PC-9 (cell line): ENCODE data around the gene TMEM272. TPM values are rescaled to one million over a fixed set of nuclear protein-coding genes. Genes with fewer than 3 reads are reported as not detected.
A peak's percentile ranks its signal among the peaks of the same experiment; 100 is the strongest.

Source experiments
- BruUV-seq: library from RNA; stranded (reverse); fragments of 400-500 nt; replicated peaks from 2 replicates; lab custom pipeline; 2021; lab: Mats Ljungman, UMichigan
- CTCF ChIA-PET: fragments of 300-600 bp; sonication (Branson Sonifier 250); formaldehyde crosslinking; loops from one replicate; lab custom pipeline; 2022; ENCODE audit warnings: antibody characterized with exemption; lab: Charles Lee
- POLR2A ChIA-PET: fragments of 300-600 bp; sonication (Branson Sonifier 250); formaldehyde crosslinking; loops from one replicate; lab custom pipeline; 2022; ENCODE audit warnings: antibody characterized with exemption; ENCODE audit not compliant: unreplicated experiment; lab: Charles Lee
- DNase-seq, 2 experiments: peaks; one replicate each; pipeline versions ENCODE4 v3.0.0 to v3.0.0-alpha.2; 2015 to 2022; ENCODE audit warnings: mixed read lengths in 1 of 2
- H2AFZ ChIP-seq: fragments of 200-600 bp; sonication (generic); 2 replicates; pipeline ENCODE4 v1.8.1; 2017; ENCODE audit warnings: antibody characterized with exemption
- H3F3A ChIP-seq: fragments of 200-600 bp; sonication (generic); 2 replicates; pipeline ENCODE4 v1.8.1; 2017; ENCODE audit warnings: antibody characterized with exemption, mild to moderate bottlenecking, low read depth; ENCODE audit not compliant: insufficient read depth
- H3K27ac ChIP-seq: fragments of 200-600 bp; sonication (generic); 2 replicates; pipeline ENCODE4 v1.6.1; 2016; ENCODE audit warnings: mixed run types
- H3K27me3 ChIP-seq: fragments of 200-600 bp; sonication (generic); 2 replicates; pipeline ENCODE4 v1.6.1; 2016; ENCODE audit warnings: low read depth, mixed run types; ENCODE audit not compliant: insufficient read depth
- H3K36me3 ChIP-seq: fragments of 200-600 bp; sonication (generic); 2 replicates; pipeline ENCODE4 v1.6.1; 2016; ENCODE audit warnings: low read depth, mixed run types
- H3K4me1 ChIP-seq: fragments of 200-600 bp; sonication (generic); replicated peaks from 2 replicates; pipeline ENCODE4 v1.6.1; 2016; ENCODE audit warnings: mixed run types; ENCODE audit not compliant: insufficient read depth
- H3K4me2 ChIP-seq: fragments of 200-600 bp; sonication (generic); 2 replicates; pipeline ENCODE4 v1.6.1; 2017; ENCODE audit warnings: mixed run types
- H3K4me3 ChIP-seq: fragments of 200-600 bp; sonication (generic); 2 replicates; pipeline ENCODE4 v1.6.1; 2016; ENCODE audit warnings: mixed run types
- H3K79me2 ChIP-seq: fragments of 200-600 bp; sonication (generic); 2 replicates; pipeline ENCODE4 v1.6.1; 2017; ENCODE audit warnings: low read depth, mixed run types
- H3K9me2 ChIP-seq: fragments of 200-600 bp; sonication (generic); 2 replicates; pipeline ENCODE4 v1.8.1; 2017; ENCODE audit warnings: mild to moderate bottlenecking; ENCODE audit not compliant: insufficient read depth
- H3K9me3 ChIP-seq: fragments of 200-600 bp; sonication (generic); 2 replicates; pipeline ENCODE4 v1.8.1; 2016; ENCODE audit warnings: low read depth; ENCODE audit not compliant: insufficient read depth
- H4K20me1 ChIP-seq: fragments of 200-600 bp; sonication (generic); 2 replicates; pipeline ENCODE4 v1.8.1; 2017; ENCODE audit not compliant: insufficient read depth
- EZH2 ChIP-seq: fragments of 200-600 bp; sonication (generic); IDR thresholded peaks from 2 replicates; pipeline ENCODE4 v1.8.0; 2017; ENCODE audit warnings: antibody characterized with exemption, low read depth
- intact Hi-C: fragments of 100-400 bp; cut with micrococcal nuclease; formaldehyde crosslinking; loops from one replicate; pipeline ENCODE4 v1.10.0; 2022; ENCODE audit not compliant: unreplicated experiment
- total RNA-seq: library from RNA; stranded (reverse); gene quantifications from 2 replicates; pipeline ENCODE4 v1.2.3, GENCODE V29; 2021
- TF ChIP-seq, protein P1 (sequence below): fragments of 200-600 bp; sonication (generic); conservative IDR thresholded peaks from 2 replicates; pipeline ENCODE4 v1.6.1; 2017; ENCODE audit warnings: mixed run types, antibody characterized with exemption, mild to moderate bottlenecking, moderate library complexity

Gene TMEM272
- total RNA-seq, 1 experiment from 2014 or later: not detected

GRCh38 chr13:51773515-51773914 is 71.5 kb downstream of the TMEM272 start:
- H3K36me3 ChIP-seq: no peaks in the 10 kb centered on the region
- ChIA-PET POLR2A (no interaction called here), CTCF (no interaction called here)
- no peak overlapping the region for H3K27ac ChIP-seq
- TF ChIP-seq, protein P1, sequence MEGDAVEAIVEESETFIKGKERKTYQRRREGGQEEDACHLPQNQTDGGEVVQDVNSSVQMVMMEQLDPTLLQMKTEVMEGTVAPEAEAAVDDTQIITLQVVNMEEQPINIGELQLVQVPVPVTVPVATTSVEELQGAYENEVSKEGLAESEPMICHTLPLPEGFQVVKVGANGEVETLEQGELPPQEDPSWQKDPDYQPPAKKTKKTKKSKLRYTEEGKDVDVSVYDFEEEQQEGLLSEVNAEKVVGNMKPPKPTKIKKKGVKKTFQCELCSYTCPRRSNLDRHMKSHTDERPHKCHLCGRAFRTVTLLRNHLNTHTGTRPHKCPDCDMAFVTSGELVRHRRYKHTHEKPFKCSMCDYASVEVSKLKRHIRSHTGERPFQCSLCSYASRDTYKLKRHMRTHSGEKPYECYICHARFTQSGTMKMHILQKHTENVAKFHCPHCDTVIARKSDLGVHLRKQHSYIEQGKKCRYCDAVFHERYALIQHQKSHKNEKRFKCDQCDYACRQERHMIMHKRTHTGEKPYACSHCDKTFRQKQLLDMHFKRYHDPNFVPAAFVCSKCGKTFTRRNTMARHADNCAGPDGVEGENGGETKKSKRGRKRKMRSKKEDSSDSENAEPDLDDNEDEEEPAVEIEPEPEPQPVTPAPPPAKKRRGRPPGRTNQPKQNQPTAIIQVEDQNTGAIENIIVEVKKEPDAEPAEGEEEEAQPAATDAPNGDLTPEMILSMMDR: no peak
- TF ChIP-seq EZH2: no peak
- no peak overlapping the region for H2AFZ ChIP-seq
- H3K79me2 ChIP-seq: no peaks in the 10 kb centered on the region
- BruUV-seq: no TSS peak
- H3K4me3 ChIP-seq: no peak overlapping the region
- intact Hi-C loops: no loop called here
- H3K9me3 ChIP-seq: no peaks in the 10 kb centered on the region
- no peaks in the 10 kb centered on the region for H3F3A ChIP-seq
- no peak for DNase-seq
- no peaks in the 10 kb centered on the region for H4K20me1 ChIP-seq
- no peak overlapping the region for H3K4me2 ChIP-seq
- H3K4me1 ChIP-seq: no peaks in the 10 kb centered on the region
- H3K27me3 ChIP-seq: no peaks in the 10 kb centered on the region
- H3K9me2 ChIP-seq: no peaks in the 10 kb centered on the region

DNA sequence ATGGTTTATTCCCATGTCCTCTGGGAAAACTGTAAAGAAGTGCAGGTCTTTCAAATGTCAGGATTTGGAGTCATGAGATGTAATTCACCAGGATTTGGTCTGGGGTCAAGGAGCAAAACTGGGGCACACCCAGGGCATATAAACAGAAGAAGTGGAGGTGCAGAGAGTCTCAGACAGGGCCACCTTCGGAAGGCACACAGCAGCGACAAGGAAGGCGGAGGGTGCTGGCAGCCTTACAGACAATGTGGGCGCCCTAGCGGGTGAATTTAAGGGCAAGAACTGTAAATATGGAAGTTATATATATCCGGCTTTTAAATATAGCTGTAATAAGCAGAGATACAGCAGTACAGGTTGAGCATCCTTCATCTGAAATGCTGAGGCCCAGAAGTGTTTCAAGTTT is 72.2 kb downstream of the TMEM272 start:
- CTCF ChIA-PET: interaction anchor here (0.6 kb wide), 1 partner anchor 23 kb away, joined by 3 read pairs; no protein-coding TSS in a partner anchor
- POLR2A ChIA-PET: no interaction called here

GRCh38 chr13:51772105-51772455 is 72.9 kb downstream of the TMEM272 start:
- no peaks in the 10 kb centered on the region for H4K20me1 ChIP-seq
- no TSS peak for BruUV-seq
- H2AFZ ChIP-seq: no peak overlapping the region
- H3K27me3 ChIP-seq: no peaks in the 10 kb centered on the region
- no peaks in the 10 kb centered on the region for H3K79me2 ChIP-seq
- H3K36me3 ChIP-seq: no peaks in the 10 kb centered on the region
- H3K27ac ChIP-seq: no peak overlapping the region
- H3K9me2 ChIP-seq: no peaks in the 10 kb centered on the region
- H3F3A ChIP-seq: no peaks in the 10 kb centered on the region
- no peaks in the 10 kb centered on the region for H3K4me1 ChIP-seq
- POLR2A ChIA-PET: no interaction called here
- DNase-seq: no peak
- H3K4me2 ChIP-seq: no peak overlapping the region
- CTCF ChIA-PET: interaction anchor here (0.6 kb wide), 1 partner anchor 22 kb away, joined by 3 read pairs; no protein-coding TSS in a partner anchor
- intact Hi-C loops: no loop called here
- H3K4me3 ChIP-seq: no peak overlapping the region
- TF ChIP-seq, protein P1: no peak
- no peak for TF ChIP-seq EZH2
- no peaks in the 10 kb centered on the region for H3K9me3 ChIP-seq

More for the DNA sequence above, 72.2 kb downstream of the TMEM272 start:
- BruUV-seq: TSS peak; percentile 22
- no peaks in the 10 kb centered on the region for H3K27me3 ChIP-seq
- no peak overlapping the region for H2AFZ ChIP-seq
- DNase-seq: no peak
- TF ChIP-seq EZH2: no peak
- TF ChIP-seq, protein P1: no peak
- H3K9me2 ChIP-seq: no peaks in the 10 kb centered on the region
- H4K20me1 ChIP-seq: no peaks in the 10 kb centered on the region
- H3K4me3 ChIP-seq: no peak overlapping the region
- intact Hi-C loops: no loop called here
- H3F3A ChIP-seq: no peaks in the 10 kb centered on the region
- H3K9me3 ChIP-seq: no peaks in the 10 kb centered on the region
- H3K4me2 ChIP-seq: no peak overlapping the region
- no peaks in the 10 kb centered on the region for H3K36me3 ChIP-seq
- H3K27ac ChIP-seq: no peak overlapping the region
- H3K4me1 ChIP-seq: no peaks in the 10 kb centered on the region
- H3K79me2 ChIP-seq: no peaks in the 10 kb centered on the region
